Endometrial microvascular endothelial cells (primary cell): ENCODE measurements around the gene CGB3. TPM values are rescaled to one million over a fixed set of nuclear protein-coding genes. Genes with fewer than 3 reads are reported as not detected.
"Not testable (repeated sequence)": the region's sequence is repeated elsewhere in the genome, so short reads cannot be mapped to it uniquely, and the experiment has no call there.

Experiments
- in situ Hi-C: cut with HindIII; loops from 2 replicates; pipeline ENCODE4 v1.10.0; 2017; ENCODE audit warnings: low sequenced_read_pairs, low pct_unique_long_range_greater_than_20kb; ENCODE audit errors: inconsistent ontology term
- total RNA-seq: library from RNA; depleted of rRNA; stranded (reverse); fragments of >200 nt; gene quantifications from one replicate; pipeline ENCODE4 v1.2.3, GENCODE V29; 2015; ENCODE audit errors: inconsistent ontology term

CGB3 gene
- total RNA-seq, 1 donor from 2014 or later, result not detected

DNA sequence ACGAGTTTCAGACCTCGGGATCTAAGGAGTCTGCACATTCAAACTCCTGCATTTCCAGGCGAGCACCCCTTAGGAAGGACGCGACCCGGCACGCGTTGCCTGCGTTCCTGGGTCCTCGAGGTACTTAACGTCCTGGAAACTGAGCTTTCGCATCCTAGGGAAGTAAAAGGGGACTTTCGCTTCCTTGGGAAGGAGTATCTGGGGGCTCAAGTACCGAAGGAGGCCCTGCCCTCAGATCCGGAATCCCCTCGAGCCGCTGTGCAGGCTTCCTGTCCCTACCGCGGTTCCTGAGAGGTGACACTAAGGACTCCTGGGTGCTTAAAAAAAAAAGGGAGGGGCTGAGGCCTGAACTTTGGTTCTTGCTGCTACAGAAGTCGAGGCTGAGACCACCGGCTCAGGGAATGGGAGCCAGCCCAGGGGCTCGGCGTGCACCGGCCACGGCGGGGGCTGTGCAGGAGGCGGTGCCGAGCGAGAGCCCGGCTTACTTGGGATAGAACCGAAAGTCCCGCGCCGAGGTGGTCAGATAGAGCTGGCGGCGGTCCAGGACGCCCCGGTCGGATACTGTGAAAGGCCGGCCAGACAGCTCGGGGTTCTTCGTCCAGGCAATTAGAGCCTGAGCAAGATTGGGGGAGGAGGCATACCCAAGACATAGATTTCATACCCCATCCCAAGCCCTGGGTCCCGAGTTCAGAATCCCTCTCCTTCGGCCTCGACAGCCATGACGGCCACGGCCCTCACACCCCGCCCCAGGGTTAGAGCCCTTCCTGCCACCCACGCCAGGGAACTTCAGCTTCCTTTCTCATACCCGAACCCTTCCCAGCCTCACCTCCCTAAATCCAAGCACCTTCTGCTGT is 5.5 kb downstream of the CGB3 start:
- in situ Hi-C loops, result not testable (repeated sequence)

DNA sequence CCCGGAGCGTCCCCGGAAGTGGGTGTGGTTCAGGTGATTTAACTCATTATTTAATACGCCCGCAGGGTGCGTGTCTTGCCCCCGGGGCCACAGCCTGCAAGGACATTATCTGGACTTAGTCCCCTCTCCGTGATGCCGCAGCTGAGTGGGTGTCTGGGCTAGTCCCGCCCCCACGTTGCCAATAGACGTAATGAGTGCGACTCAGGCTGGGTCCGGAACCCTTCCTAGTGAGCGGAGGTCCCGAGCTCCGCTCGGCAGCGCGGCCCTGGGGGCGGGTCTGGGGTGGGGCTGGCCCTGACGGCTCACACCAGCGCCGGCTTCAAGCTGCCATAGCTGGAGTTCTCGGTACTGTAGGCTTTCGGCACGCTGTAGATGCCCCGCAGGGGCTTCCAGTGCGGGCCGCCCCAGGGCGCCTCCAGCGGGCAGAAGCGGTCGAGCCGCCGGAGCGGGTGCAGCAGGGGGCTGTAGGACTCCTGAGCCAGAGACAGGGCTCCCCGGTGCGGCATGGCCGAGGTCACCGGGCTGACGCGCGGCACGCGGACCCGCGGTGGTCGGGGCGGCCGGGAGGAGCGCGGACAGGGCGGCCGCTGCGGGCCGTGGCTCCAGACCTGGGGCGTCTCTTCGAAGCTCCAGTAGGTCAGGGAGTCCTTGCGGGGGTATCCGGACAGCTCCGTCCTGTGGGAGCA is 6.3 kb downstream of the CGB3 start:
- in situ Hi-C loops, result no loop called here

DNA sequence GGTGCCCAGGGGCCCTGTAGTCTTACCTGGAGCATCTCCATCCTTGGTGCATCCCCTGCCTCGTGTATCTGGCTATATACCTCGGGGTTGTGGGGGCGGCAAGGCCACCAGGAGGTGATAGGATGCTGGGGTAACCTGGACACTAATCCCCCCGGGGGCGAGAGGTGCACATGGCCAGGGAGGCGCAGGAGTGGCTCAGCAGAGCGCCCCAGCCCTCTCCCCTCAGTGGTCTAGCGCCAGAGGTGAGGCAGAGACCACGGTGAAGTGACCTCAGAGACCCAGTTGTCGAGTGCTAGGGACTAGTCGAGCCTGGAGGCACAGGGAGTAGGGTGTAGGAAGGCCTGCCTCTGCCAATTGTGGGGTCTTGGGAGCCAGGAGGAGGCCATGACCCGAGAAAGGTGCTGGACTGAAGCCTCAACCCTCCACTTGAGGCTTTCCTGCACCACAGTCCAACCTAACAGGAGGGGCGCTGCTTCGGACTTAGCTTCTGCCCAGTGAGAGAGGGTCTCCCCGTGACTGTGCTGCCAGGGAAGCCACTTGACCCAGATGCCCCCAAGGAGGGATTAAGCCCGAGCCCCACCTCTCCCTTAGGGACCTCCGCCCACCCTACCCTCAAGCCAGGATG is 7.0 kb downstream of the CGB3 start, which contains the start of gene LHB:
LHB (minus strand) TSS at position 51 of the 625 bp plus-strand sequence; CDS start at position 41, 10 bp downstream.
- in situ Hi-C loops, result no loop called here

DNA sequence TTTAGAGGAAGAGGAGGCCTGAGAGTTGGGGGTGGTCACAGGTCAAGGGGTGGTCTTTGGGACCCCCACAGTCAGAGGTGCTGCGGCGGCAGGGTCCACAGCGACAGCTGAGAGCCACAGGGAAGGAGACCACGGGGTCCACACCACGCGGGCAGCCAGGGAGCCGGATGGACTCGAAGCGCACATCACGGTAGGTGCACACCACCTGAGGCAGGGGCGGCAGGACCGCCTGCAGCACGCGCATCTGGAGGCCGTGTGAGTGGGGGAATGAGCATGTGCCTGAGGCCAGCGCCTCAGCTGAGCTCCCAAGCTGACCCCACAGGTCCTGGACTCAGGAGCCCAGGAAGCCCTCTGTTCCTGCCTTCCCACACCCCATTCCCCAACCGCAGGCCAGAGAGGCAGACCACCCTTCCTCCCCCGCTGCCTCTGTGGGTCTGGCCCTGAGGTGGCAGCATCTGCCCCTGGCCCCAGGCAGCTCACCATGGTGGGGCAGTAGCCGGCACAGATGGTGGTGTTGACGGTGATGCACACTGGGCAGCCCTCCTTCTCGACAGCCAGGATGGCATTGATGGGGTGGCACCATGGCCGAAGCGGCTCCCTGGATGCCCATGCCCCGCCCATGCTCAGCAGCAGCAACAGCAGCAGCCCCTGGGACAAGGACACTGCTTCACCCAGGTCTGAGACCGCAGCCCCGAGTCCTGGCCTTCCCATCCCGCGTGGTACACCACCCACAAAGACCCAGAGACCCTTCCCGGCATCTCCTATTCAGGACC is 7.9 kb downstream of the CGB3 start:
- in situ Hi-C loops, result no loop called here

DNA sequence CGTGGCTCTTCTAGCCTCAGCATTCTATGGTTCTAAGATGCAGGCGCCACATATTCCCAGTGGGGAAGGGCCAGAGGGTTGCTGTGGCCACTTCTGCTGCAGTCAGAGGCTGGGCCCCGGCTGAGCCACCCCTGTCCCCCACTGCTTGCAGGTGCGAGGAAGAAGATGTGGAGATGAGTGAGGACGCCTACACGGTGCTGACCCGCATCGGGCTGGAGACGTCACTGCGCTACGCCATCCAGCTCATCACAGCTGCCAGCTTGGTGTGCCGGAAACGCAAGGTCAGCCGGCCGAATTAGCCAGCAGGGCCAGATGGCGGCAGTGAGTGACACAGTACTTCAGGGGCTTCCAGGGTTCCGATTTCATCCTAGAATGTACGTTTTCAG is 9.3 kb downstream of the CGB3 start:
- in situ Hi-C loops, result no loop called here

DNA sequence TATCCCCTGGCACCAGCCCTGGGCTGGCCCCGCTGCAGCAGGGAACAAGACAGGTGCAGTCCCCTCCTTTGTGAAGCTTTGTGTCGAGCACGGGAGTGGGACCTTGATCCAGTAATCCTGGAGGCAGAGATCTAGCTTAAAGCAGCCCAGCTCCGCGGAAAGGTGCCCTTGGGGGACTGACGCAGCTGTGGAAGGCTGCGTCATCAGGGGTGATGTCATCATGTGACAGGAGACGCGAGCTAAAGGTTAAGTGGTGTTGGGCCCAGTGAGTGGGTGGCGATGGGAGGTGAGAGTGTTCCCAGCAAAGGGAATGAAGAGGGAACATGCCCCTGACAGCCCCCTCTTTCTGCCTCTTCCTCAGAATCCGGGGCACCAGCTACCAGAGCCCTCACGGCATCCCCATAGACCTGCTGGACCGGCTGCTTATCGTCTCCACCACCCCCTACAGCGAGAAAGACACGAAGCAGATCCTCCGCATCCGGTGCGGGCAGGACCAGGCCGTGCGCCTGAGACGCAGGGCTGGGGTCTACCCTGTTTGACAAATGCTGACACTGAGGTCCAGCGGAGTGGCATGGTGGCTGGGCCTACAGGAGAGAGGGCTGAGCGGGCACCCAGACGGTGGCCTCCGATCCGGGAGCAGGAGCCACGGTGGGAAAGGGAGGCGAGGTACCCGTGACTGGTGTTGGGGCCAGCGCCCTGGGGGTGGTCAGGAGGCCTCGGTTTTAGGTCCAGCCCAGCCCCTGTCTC is 9.8 kb downstream of the CGB3 start:
- in situ Hi-C loops, result no loop called here

DNA sequence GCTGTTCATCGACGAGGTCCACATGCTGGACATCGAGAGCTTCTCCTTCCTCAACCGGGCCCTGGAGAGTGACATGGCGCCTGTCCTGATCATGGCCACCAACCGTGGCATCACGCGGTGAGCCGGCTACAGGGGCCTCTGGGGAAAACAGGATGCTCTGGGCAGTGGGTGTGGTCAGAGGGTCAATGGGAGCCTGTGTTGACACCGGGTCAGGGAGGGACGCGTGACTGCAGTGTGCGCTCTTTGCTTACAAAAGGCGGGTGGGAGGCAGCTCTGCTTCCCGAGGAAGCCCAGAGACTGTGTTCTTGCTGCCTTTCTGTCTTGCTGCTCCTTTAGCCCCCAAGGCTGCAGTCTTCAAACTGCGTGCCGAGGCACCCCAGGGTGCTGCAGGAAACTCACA is 12.9 kb downstream of the CGB3 start:
- in situ Hi-C loops, result no loop called here

DNA sequence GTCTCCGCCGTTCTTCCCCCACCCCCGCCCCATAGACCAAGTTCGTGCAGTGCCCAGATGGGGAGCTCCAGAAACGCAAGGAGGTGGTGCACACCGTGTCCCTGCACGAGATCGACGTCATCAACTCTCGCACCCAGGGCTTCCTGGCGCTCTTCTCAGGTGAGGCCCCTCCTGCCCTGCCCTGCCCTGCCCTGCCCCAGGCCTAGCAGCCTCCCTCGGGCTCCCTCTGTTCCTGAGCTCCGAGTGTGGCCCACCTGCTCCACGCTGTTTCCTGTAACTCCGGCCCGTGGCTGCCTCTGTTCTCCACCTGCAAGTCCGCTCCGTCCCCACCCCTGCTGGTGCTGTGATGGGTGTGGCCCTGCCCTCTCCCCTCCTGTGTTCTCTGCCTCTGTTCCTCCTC is 13.7 kb downstream of the CGB3 start:
- in situ Hi-C loops, result no loop called here

DNA sequence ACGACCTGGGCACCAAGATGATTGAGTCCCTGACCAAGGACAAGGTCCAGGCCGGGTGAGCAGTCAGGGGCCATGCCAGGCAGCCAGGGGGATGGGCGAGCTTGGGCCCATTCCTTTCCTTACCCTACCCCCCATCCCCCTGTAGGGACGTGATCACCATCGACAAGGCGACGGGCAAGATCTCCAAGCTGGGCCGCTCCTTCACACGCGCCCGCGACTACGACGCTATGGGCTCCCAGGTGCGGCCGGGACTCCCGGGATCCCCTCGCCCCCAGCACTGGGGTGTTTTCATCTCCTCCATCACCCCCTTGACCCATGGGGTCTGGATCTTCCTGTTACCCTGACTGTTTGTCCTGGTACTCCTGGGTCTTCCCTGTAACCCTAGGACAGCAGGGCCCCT is 14.3 kb downstream of the CGB3 start:
- in situ Hi-C loops, result no loop called here

DNA sequence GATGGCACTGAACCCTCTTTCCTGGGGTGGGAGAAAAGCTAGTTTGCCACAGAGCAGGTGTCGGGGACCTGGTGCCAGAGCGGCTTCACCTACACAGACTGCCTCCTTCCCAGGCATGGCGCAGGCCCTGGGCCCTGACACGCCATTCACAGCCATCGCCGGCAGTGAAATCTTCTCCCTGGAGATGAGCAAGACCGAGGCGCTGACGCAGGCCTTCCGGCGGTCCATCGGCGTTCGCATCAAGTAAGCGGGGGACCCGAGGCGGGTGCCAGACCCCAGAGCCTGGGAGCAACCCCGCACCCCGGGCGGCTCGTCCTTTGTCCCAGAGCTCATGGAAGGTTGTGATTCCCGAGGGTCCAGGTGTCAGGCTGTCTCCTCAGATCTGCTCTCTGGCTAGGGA is 17.2 kb downstream of the CGB3 start:
- in situ Hi-C loops, result no loop called here

DNA sequence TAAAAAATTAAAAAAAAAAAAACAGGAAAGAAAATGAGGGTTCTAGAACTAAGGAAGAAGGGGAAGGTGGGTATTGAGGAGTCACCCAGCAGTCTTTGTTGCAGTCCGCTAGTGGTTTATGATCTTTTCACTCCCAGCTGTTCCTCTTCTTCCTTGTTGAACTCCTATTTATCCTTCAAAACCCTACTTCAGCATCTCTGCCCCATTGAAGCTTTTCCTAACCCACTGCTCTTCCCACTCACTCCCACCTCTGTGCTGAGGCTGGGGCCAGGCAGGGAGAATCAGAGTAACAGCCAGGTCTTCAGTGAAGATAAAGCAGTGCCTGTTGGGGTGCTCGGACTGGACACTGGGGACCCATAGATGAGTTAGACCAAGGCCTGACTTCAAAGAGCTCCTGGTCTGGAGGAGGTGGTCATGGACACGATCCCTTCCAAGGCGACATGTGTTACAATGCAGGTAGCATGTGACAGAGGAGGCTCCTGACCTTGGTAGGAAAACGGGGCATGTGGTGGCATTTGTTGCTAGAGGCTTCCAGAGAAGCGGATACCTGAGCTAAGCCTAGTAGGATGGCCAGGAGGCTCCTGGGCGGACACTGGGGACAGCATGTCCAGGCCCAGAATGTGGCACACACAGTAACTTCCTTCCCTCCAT is 19.0 kb downstream of the CGB3 start:
- in situ Hi-C loops, result no loop called here

DNA sequence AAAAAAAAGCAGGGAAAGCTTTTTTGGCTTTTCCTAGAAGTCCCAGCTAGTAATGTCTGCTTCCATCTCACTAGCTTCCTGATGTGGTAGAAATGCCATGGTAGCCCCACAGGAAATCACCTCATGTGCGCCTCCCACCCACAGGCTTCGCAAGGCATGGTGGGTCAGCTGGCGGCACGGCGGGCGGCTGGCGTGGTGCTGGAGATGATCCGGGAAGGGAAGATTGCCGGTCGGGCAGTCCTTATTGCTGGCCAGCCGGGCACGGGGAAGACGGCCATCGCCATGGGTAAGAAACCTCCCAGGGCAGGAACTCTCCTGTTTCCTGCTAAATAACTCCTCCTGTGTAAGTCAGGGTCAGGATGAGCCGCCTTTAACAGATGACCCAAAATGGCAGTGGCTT is 20.0 kb downstream of the CGB3 start:
- in situ Hi-C loops, result no loop called here

DNA sequence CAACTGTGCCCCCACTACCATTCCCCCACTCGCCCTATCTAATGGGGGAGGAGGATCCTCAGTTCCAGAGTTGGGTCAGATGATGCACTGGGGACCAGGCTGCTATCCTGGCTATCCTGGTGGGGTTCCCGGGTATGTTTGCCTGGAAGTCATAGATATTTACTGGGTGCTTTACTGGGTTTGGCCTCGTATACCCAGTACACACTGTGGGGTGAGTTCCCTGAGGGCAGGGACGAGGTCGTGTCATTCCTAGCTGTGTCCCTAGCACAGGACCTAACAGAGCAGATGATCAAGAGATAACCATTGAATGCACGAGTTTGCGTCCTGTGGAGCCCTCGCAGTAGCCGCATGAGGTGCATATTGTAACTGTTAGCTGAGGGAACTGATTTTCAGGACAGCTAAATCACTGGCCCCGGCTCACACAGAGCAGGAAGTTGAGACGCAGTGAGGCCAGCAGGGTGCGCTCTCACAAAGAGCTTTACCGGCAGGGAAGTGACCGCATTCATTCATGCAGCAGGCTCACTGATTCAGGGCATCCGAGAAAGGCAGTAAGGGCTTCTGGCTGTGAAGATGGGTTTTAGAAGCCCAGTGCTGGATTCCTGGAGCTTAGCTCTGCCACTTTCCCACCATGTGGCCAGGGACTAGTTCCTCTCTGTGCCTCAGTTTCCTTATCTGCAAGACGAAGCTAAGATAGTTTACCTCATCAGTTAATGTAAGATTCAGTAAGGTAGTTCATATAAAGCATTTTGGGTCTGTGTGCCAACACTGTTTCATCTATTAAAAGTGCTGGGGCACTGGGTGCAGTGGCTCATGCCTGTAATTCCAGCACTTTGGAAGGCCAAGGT is 24.4 kb downstream of the CGB3 start:
- in situ Hi-C loops, result loop anchor here (10.0 kb wide), 1 partner anchor 205 kb away; no protein-coding TSS in a partner anchor

DNA sequence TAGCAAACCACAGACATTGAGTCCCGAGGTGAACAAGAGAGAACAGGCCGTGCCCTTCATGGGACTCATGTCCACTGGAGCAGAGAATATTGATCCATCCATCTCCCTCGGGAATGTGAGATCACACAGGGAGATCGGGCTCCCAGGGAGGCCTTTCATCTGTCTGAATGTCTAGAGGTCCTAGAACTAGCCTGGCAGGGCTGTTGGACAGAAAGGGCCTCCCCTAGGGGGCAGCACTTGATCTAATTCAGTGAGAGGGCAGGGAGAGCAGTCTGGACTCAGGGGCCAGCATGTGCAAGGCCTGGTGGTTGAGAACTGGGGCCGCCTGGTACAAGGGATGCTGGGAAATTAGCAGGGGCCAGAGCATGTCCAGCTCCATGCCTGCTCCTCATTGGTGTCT is 26.2 kb downstream of the CGB3 start:
- in situ Hi-C loops, result loop anchor here (10.0 kb wide), 1 partner anchor 203 kb away; no protein-coding TSS in a partner anchor

DNA sequence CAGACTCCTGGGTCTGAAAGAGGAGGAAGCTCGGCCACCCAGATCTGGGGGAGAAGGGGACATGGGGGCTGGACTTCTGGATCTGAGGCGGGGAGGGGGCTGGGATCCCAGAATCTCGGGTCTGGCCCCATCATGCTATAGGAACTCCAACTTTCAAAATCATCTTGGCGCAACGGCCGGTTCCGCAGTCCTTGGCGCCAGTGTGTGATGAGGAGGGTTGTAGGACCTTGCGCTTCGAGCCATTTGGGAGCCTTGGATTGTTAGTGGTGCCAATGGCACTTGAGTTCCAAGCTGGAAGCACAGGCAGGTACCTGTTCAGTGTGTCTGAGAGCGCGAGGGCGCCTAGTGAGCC is 30.1 kb downstream of the CGB3 start:
- in situ Hi-C loops, result loop anchor here (10.0 kb wide), 1 partner anchor 199 kb away; no protein-coding TSS in a partner anchor

DNA sequence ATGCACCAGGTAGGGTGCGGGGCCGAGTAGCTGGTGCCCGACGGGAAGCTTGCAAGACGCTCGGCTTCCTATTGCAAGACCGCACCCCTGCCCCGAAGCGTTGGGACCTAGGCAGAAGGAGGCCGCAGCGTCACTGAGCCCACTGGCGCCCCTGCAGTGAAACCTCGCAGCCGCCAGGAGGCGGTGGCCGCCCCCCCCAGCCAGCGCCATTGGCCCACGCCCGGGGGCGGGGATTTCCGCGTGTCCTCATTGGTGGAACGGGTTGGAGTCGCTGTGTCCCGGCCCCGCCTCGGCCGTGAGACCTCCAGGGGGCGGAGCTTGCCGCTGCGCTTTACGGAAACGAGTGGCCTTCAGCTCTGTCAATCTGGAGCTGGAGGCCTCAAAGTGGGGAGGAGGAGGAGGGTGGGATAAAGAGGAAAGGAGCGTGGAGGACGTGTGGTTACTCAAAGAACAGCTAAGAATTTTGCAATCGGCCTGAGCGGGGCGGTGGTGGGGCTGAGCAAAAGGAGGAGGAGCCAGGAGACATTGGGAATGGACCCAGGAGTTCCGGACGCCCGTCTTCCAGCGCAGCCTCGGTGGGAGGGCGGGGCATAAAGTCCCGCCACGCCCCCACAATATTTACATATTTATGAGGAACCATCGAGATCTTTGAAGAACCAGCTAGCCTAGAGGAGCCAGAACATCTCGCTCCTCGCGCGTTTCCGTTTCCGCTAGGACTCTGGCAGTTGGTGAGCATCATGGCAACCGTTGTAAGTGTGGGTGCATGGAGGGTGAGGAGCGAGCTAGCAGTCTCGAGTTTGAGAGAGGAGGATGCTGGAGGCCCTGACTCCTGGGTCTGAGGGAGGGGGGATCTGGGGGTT is 30.7 kb downstream of the CGB3 start, which contains the start of the genes GYS1 and RUVBL2:
GYS1 (minus strand) TSS at position 135 of the 860 bp plus-strand sequence. CDS start 197 bp downstream, outside the sequence.
RUVBL2 (plus strand) TSS at position 713 of the 860 bp plus-strand sequence; CDS start at position 738, 25 bp downstream.
- in situ Hi-C loops, result loop anchor here (10.0 kb wide), 1 partner anchor 199 kb away; no protein-coding TSS in a partner anchor
